Neural crest cell (in vitro differentiated cells): ENCODE results near the gene HSF4. TPM values are rescaled to one million over a fixed set of nuclear protein-coding genes. Genes with fewer than 3 reads are reported as not detected.
A peak's percentile ranks its signal among the peaks of the same experiment; 100 is the strongest.

Experiments used
- DNase-seq: peaks from one replicate; pipeline ENCODE4 v3.0.0; 2021; ENCODE audit warnings: low read depth, mixed read lengths, low spot score
- H3K27ac Mint-ChIP-seq: one replicate; pipeline ENCODE4 v1.8.0; 2021; ENCODE audit warnings: mild to moderate bottlenecking, mixed read lengths; ENCODE audit not compliant: unreplicated experiment
- H3K27me3 Mint-ChIP-seq: 2 replicates; pipeline ENCODE4 v1.8.0; 2021; ENCODE audit warnings: low read depth, mild to moderate bottlenecking, mixed read lengths
- H3K36me3 Mint-ChIP-seq: 2 replicates; pipeline ENCODE4 v1.8.0; 2021; ENCODE audit warnings: low read depth, mild to moderate bottlenecking, mixed read lengths
- H3K4me1 Mint-ChIP-seq: 2 replicates; pipeline ENCODE4 v1.8.0; 2021; ENCODE audit warnings: mixed read lengths
- H3K4me3 Mint-ChIP-seq: one replicate; pipeline ENCODE4 v1.8.0; 2021; ENCODE audit warnings: mild to moderate bottlenecking, mixed read lengths
- H3K9me3 Mint-ChIP-seq: 2 replicates; pipeline ENCODE4 v1.8.0; 2021; ENCODE audit warnings: mixed read lengths
- total RNA-seq: library from RNA; stranded (reverse); gene quantifications from 2 replicates; pipeline ENCODE4 v1.2.1, GENCODE V29; 2021
- TF ChIP-seq, protein P1 (sequence below): fragments of 200-600 bp; sonication (generic); conservative IDR thresholded peaks from 2 replicates; pipeline ENCODE4 v1.5.0; 2021; ENCODE audit warnings: antibody characterized with exemption, mild to moderate bottlenecking

Gene HSF4
- total RNA-seq, 1 donor from 2014 or later: 1.3 TPM

DNA sequence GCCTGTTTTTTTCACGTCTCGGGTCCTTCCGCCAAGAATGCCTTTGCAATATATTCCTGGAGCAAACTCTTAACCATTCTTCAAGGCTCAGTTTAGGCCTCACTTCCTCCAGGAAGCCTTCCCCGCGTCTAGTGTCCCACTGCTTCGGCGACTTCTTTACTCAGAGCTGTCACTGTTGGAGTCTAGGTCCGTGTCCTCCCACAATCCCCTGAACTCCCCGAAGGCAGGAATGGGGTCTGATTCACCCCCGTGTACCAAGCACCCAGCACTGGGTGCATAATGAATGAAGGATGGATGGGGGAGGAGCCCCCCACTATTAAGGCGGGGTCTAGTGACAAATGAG lies 18.7 kb downstream of the HSF4 start:
- peaks cover 2% of the 10 kb centered on the region for H3K36me3 Mint-ChIP-seq
- DNase-seq: no peak
- no peaks in the 10 kb centered on the region for H3K9me3 Mint-ChIP-seq

DNA sequence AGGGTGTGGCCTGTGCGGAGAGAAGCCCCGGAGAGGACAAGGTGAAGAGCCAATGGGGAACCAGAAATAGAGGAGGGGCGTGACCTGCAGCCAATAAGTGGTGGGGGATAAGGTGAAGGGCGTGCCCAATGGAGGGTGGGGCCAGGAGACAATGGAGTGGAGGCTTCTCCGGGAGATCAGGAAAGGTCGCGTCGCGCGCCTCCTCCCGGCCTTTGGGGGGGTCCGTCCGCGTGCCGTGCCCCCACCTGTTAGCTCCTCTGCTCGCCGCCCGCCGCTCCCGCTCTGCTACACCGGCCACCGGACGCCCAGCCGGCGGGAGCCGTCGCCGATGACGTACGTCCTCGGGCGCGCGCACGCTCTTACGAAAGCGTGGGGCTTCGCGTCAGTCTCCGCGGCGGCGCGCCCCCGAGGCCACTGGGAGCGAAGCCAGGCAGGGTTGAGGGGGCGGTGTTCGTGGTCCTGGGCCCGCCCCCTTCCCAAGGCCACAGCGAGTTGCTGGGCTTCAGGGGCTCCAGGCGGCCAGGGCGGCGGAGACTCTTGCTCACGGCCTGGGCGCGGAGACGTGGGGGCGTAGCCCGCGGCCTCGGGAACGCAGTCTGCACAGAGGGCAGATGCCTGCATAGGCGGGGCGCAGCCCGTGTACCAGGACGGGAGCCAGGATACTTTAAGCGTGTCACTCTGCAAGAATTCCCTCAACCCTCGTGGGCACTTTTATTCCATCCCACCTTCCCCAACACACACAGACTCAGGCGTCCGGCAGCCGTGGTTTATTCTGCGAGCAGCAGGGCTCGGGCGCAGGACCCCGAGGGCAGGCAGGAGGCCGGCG lies 19.3 kb downstream of the HSF4 start, which contains the start of gene MATCAP1:
Gene MATCAP1 (minus strand): TSS at position 337 of the 826 bp plus-strand sequence. CDS start 3,353 bp downstream, outside the sequence.
- TF ChIP-seq, protein P1, sequence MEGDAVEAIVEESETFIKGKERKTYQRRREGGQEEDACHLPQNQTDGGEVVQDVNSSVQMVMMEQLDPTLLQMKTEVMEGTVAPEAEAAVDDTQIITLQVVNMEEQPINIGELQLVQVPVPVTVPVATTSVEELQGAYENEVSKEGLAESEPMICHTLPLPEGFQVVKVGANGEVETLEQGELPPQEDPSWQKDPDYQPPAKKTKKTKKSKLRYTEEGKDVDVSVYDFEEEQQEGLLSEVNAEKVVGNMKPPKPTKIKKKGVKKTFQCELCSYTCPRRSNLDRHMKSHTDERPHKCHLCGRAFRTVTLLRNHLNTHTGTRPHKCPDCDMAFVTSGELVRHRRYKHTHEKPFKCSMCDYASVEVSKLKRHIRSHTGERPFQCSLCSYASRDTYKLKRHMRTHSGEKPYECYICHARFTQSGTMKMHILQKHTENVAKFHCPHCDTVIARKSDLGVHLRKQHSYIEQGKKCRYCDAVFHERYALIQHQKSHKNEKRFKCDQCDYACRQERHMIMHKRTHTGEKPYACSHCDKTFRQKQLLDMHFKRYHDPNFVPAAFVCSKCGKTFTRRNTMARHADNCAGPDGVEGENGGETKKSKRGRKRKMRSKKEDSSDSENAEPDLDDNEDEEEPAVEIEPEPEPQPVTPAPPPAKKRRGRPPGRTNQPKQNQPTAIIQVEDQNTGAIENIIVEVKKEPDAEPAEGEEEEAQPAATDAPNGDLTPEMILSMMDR: no peak
- Mint-ChIP-seq H3K27me3 (peaks cover 31% of the 10 kb centered on the region), H3K4me3 (no peak within 1 kb of the TSS), H3K36me3 (peaks cover 2% of the 10 kb centered on the region), H3K9me3 (no peaks in the 10 kb centered on the region), H3K27ac (no peak within 1 kb of the TSS), H3K4me1 (peaks cover 9% of the 10 kb centered on the region)
- DNase-seq: peak; percentile 86

More for the DNA sequence above, 18.7 kb downstream of the HSF4 start:
- Mint-ChIP-seq H3K4me1 (peaks cover 12% of the 10 kb centered on the region), H3K27ac (no peak overlapping the region), H3K4me3 (no peak overlapping the region), H3K27me3 (peaks cover 35% of the 10 kb centered on the region)
- TF ChIP-seq, protein P1: no peak

DNA sequence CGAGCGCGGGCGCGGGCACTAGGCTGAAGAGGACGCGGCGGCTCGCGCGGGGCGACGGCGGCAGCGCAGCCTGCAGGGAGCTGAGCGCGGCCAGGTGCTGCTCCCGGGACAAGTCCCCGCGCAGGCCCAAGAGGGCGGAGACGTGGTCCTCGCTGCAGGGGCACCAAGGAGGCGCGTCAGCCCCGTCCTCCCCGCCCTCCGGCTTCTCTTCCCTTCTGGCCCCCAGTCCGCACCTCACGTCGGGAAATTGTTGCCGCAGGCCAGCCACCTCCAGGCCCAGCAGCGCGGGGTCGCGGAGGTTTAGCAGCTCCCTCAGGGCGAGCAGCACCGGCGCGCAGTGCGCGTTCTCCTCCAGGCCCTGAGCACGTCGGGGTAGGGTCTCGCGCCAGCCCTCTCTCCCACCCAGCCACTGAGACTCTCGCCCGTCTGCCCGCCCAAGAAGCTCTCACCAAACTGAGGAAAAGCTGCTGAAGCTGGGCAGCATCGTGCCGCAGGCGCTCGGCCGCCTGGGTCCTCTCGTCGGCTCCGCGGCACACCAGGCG lies 20.0 kb downstream of the HSF4 start:
- no peak overlapping the region for H3K4me3 Mint-ChIP-seq
- H3K4me1 Mint-ChIP-seq: peaks cover 7% of the 10 kb centered on the region
- TF ChIP-seq, protein P1: no peak
- H3K27ac Mint-ChIP-seq: no peak overlapping the region
- no peaks in the 10 kb centered on the region for H3K36me3 Mint-ChIP-seq
- no peaks in the 10 kb centered on the region for H3K9me3 Mint-ChIP-seq
- H3K27me3 Mint-ChIP-seq: peaks cover 28% of the 10 kb centered on the region
- DNase-seq: no peak

DNA sequence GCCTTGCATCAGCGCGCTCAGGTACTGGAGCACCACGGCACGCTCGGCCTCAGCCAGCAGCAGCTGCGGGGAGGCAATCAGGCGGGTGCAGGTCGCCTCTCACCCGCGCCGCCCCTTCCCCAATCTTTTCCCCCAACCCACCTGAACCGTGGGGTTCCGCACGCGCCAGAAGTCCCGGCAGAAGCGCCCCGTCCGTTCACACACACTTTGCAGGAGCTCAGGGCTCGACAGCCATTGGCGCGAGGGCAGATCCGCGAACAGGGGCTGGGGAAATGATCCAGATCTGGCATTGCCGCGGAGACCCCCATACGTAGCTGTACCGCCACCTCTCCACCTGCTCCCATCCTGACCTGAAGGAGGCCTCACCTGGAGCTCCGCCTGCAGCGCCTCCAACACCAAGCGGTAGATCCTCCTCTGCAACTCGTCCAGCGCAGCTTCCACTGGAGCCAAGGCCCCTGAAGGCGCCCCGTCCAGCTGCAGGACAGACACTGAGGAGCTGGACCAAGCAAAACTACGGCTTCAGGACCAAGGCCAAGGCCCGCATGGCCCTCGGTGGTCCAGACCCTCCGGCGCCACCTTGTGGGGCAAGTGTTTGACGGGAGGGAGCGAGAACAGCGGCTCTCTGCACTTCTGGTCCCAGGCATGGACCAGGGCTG lies 20.6 kb downstream of the HSF4 start:
- Mint-ChIP-seq H3K4me1 (peaks cover 7% of the 10 kb centered on the region), H3K27ac (no peak overlapping the region), H3K9me3 (no peaks in the 10 kb centered on the region), H3K4me3 (peak overlapping the region; percentile 97), H3K27me3 (peaks cover 26% of the 10 kb centered on the region), H3K36me3 (no peaks in the 10 kb centered on the region)
- peak; percentile 95 for DNase-seq
- TF ChIP-seq, protein P1: peak; percentile 79

DNA sequence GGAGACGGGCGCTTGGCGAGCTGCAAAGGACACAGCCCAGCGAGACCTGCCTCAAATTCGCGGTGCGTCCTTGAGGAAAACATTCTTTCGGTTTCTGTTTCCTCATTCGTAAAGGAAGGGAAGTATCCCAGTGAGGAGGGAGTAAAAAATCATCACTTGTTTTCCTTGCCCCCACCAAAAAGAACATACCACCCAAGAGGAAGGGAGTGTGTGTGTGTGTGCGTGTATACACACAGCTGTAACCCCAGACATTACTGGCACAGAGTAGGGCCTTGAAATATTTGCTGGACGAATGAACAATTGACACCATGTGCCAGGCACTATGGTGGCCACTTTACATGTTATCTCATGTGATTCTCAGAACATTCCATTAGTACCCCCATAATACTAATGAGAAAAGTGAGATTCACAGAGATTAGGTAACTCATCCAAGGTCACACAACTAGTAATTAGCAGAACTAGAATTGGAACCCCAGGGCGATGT lies 21.1 kb downstream of the HSF4 start:
- TF ChIP-seq, protein P1: peak; percentile 6
- H3K27me3 Mint-ChIP-seq: peaks cover 26% of the 10 kb centered on the region
- H3K36me3 Mint-ChIP-seq: no peaks in the 10 kb centered on the region
- no peaks in the 10 kb centered on the region for H3K9me3 Mint-ChIP-seq
- peaks cover 7% of the 10 kb centered on the region for H3K4me1 Mint-ChIP-seq
- H3K4me3 Mint-ChIP-seq: peak overlapping the region; percentile 97
- no peak for DNase-seq
- H3K27ac Mint-ChIP-seq: no peak overlapping the region
